ENCODE results near the gene NFIX. TPM values are rescaled to one million over a fixed set of nuclear protein-coding genes. Genes with fewer than 3 reads are reported as not detected.
A peak's percentile ranks its signal among the peaks of the same experiment; 100 is the strongest.

Gene NFIX
- total RNA-seq, 1 donor from 2014 or later: 6.7 TPM

DNA sequence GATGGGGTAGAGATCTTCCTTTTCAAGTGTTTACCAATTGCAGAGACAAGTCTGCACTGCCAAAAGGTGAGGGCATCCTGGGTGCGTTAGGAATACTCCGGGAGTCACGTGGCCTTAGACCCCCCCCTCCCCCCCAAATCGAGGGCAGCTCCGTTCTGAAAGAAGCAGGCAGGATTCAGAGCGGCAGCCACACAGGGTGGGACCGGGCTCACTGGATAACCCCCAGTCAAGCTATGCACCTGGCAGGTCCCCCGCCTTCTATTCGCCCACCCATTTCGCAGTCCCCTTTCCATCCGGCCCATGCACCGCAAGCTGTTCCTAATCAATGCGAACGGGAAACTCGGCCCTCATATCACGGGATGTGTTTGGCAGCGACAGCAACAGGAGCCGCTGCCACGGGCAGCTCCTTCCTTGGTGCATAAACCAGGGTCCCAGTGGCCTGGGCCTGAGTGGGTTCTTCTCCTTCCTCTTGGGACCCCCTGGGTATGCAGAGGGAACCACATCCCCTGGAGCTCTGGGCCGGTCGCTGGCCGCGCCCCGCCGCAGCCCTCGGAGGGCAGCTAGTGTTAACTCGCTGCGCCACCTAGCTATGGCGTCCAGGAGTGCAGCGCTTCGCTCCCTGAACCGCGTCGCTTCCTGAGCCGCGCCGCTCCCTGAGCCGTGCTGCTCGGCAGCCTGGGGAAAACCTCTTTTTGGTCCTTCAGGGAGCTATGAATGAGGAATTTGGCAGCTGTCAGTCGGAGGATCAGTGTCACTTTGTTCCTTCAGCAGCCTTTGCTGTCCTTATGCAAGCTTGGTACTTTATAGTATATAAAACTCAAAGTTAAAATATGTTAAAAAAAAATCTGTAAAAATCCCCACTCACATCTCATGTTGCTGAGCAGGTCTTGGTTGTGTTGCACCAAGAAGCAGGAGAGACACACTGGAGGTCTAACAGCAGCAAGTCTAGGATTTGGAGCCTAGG lies 66.0 kb downstream of the NFIX start:
- H3K27me3 ChIP-seq (ENCODE audit: control insufficient read depth, insufficient read depth, low read length): peaks cover 7% of the 10 kb centered on the region
- no peaks in the 10 kb centered on the region for H3K36me3 ChIP-seq (ENCODE audit: control insufficient read depth, insufficient read depth, low read length)
- TF ChIP-seq, protein P1, sequence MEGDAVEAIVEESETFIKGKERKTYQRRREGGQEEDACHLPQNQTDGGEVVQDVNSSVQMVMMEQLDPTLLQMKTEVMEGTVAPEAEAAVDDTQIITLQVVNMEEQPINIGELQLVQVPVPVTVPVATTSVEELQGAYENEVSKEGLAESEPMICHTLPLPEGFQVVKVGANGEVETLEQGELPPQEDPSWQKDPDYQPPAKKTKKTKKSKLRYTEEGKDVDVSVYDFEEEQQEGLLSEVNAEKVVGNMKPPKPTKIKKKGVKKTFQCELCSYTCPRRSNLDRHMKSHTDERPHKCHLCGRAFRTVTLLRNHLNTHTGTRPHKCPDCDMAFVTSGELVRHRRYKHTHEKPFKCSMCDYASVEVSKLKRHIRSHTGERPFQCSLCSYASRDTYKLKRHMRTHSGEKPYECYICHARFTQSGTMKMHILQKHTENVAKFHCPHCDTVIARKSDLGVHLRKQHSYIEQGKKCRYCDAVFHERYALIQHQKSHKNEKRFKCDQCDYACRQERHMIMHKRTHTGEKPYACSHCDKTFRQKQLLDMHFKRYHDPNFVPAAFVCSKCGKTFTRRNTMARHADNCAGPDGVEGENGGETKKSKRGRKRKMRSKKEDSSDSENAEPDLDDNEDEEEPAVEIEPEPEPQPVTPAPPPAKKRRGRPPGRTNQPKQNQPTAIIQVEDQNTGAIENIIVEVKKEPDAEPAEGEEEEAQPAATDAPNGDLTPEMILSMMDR (IDR thresholded peaks at IDR 0.05; ENCODE audit: insufficient read depth, low read length, poor library complexity, severe bottlenecking): peak; percentile 95
- peak overlapping the region; percentile 21 for H3K4me3 ChIP-seq (ENCODE audit: low read depth, low read length)
- DNase-seq (ENCODE audit: low read depth): no peak

DNA sequence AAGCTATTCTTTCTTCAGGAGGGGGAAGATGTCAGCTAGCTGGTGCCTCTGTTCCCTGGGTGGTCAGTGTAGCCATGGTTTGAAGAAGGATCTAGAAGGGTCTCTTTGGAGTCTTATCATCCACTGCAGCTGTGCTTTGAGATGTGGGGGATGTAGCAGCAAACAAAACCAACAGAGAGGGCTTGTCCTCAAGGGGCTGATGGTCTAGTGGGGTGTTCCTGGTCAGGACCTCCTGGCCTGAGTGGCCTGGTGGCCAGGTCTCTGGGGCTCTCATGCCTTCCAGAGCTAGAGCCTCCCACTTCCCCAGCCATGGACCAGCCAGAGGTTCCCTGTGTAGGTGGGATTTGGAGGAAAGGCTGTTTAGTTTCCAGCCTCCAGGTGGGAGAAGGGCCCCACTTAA lies 67.0 kb downstream of the NFIX start:
- no peak for DNase-seq (ENCODE audit: low read depth)
- Histone ChIP-seq H3K4me3 (ENCODE audit: low read depth, low read length) (no peak overlapping the region), H3K36me3 (ENCODE audit: control insufficient read depth, insufficient read depth, low read length) (no peaks in the 10 kb centered on the region), H3K27me3 (ENCODE audit: control insufficient read depth, insufficient read depth, low read length) (peaks cover 7% of the 10 kb centered on the region)
- TF ChIP-seq, protein P1 (IDR thresholded peaks at IDR 0.05; ENCODE audit: insufficient read depth, low read length, poor library complexity, severe bottlenecking): no peak

DNA sequence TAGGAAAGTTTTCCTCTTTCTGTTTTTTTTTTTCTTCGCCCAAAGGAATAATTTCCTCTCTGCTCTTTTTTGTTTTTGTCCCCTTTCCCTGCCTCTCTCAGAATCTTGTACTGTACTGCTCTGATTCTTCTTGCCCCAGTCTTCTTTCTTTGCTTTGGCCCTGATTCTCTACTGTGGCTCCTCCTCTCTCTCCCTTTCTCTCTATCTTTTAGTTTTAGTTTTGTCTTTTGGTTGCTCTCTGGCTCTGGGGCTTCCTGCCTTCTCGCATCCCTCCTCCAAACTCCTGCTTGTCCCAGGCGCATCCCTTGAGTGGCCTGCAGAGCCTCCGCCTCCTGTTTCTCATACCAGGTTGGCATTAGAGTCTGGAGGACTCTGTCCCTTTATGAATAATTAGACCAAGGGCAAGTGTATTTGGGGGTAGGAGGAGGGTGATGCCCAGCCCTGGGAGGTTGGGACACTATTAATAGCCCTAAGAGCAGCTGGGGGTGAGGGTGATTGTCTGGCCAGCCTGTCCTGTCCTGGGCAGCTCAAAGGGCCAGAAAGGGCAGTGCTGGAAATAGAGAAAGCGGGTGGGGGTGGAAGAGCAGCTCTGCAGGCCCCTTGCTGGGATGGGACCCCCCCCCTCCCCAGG lies 68.3 kb downstream of the NFIX start:
- TF ChIP-seq, protein P1 (IDR thresholded peaks at IDR 0.05; ENCODE audit: insufficient read depth, low read length, poor library complexity, severe bottlenecking): no peak
- H3K4me3 ChIP-seq (ENCODE audit: low read depth, low read length): no peak overlapping the region
- H3K36me3 ChIP-seq (ENCODE audit: control insufficient read depth, insufficient read depth, low read length): no peaks in the 10 kb centered on the region
- no peak for DNase-seq (ENCODE audit: low read depth)
- peaks cover 7% of the 10 kb centered on the region for H3K27me3 ChIP-seq (ENCODE audit: control insufficient read depth, insufficient read depth, low read length)

DNA sequence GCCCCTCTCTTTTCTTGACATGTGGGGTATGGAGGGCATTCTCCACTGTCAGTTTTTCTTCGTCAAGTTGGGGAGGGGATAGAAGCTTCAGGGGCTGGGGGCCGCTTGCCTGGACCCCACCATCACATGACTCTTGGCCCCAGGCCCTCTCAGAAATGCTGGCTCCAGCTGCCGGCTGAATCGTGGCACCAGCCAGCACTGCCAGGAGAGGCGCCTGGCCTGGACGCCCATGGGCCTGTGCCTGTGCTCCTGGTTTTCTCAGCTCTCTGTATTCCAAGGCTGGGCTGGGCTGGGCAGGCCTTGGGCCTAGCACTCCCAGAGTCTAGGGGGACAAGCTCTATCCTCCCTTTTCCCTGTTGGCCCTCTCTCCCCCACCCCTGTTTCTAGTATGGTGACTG lies 68.8 kb downstream of the NFIX start:
- no peak for DNase-seq (ENCODE audit: low read depth)
- TF ChIP-seq, protein P1 (IDR thresholded peaks at IDR 0.05; ENCODE audit: insufficient read depth, low read length, poor library complexity, severe bottlenecking): no peak
- Histone ChIP-seq H3K36me3 (ENCODE audit: control insufficient read depth, insufficient read depth, low read length) (no peaks in the 10 kb centered on the region), H3K27me3 (ENCODE audit: control insufficient read depth, insufficient read depth, low read length) (peaks cover 8% of the 10 kb centered on the region), H3K4me3 (ENCODE audit: low read depth, low read length) (no peak overlapping the region)

DNA sequence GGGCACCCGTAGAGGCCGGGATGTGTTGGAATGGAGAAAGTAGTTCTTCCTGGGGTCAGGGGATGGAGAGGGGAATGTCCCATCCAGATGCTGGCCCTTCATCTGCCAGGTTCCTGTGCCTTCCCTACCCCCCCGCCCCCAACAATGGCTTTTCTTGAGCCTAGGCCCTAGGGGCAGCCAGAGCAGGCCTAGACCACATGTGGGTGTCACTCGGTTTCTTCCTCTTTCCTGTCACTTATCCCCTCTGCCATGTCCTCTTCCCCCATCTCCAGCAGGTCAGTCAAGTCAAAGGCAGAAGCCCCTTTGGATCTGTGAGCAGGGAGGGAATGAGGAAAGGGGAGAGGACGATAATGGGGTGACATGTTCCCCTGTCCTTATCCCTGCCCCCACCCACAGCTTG lies 71.0 kb downstream of the NFIX start:
- Histone ChIP-seq H3K4me3 (ENCODE audit: low read depth, low read length) (no peak overlapping the region), H3K27me3 (ENCODE audit: control insufficient read depth, insufficient read depth, low read length) (peaks cover 18% of the 10 kb centered on the region), H3K36me3 (ENCODE audit: control insufficient read depth, insufficient read depth, low read length) (no peaks in the 10 kb centered on the region)
- no peak for DNase-seq (ENCODE audit: low read depth)
- TF ChIP-seq, protein P1 (IDR thresholded peaks at IDR 0.05; ENCODE audit: insufficient read depth, low read length, poor library complexity, severe bottlenecking): no peak
